ENCODE measurements around the gene CSTF2. TPM values are rescaled to one million over a fixed set of nuclear protein-coding genes. Genes with fewer than 3 reads are reported as not detected.

CSTF2 gene
- total and polyA plus RNA-seq, 7 donors, result 3.3 to 14.0 (median 4.9) TPM

DNA sequence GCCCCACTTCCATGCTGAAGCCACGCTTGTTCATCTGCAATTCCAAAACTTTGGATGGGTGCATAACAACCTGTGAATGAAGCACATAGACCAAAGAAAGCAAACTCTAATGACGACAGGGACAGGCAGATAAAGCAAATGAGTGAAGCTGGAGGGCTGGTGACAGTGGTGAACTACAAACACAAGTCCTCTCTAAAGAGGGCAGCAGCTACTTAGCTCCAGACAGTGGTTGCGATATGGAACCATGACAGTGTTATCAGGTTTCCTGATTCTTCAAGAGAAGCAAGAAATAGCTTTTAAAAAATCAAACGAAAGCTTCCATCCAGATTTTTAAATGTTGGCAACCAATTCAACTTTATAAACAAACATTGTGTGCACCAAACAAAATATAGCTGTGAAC lies 30.1 kb downstream of the CSTF2 start:
- no peak overlapping the region for H3K4me3 ChIP-seq
- WGBS, 3 donors, result 59 to 66% (median 62%) methylated on average over 4 of the region's 4 CpGs
- intact Hi-C loops (cut with DNase I), result no loop called here

GRCh38 chrX:100852810-100853209 lies 32.6 kb downstream of the CSTF2 start:
- H3K4me1 ChIP-seq, result no peaks in the 10 kb centered on the region

More for the DNA sequence above, 30.1 kb downstream of the CSTF2 start:
- Histone ChIP-seq H3K4me1 (no peaks in the 10 kb centered on the region), H3K27me3 (ENCODE audit: insufficient read depth in 3 of 3, low read length in 2 of 3) (peaks cover 0 to 7% (median 0%) of the 10 kb centered on the region in 3 donors), H3K9me3 (no peaks in the 10 kb centered on the region), H3K27ac (no peak overlapping the region), H3K36me3 (ENCODE audit: insufficient read depth in 1 of 2, low read depth in 1 of 2) (no peaks in the 10 kb centered on the region)
- TF ChIP-seq CTCF (IDR thresholded peaks at IDR 0.05), result no peak
- DNase-seq (no peak), ATAC-seq (no peak)

DNA sequence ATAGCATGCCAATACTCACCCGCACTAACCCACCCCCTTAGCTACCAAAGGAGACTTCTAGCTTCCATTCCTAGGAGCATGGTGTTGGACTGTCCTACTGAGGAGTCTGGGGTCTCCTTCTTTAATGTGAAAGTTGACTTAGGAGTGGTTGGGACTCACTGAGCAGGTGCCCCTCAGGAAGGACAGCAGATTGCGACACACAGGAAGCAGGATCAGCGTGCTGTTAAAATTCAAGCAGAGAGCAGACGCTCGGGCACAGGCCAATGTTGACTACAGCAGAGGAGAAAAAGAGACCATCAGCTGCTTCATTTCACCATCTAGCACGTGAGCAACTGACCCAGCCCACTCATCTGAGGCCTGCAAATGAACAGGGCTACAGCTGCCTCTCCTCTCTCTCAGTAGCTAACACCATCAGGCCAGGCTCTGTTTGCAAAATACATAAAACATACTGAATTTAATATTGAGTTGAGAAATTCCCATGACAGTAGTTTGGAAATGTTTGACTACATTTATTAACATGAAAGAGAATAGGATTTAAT lies 43.2 kb downstream of the CSTF2 start:
- intact Hi-C loops (cut with DNase I), result no loop called here
- DNase-seq (no peak), ATAC-seq (no peak)
- no peak overlapping the region for H3K4me3 ChIP-seq
- H3K4me1 ChIP-seq, result no peaks in the 10 kb centered on the region
- peaks cover 0 to 15% (median 0%) of the 10 kb centered on the region in 3 donors for H3K27me3 ChIP-seq (ENCODE audit: insufficient read depth in 3 of 3, low read length in 2 of 3)
- H3K9me3 ChIP-seq, result no peaks in the 10 kb centered on the region
- TF ChIP-seq CTCF (IDR thresholded peaks at IDR 0.05), result no peak
- no peaks in the 10 kb centered on the region for H3K36me3 ChIP-seq (ENCODE audit: insufficient read depth in 1 of 2, low read depth in 1 of 2)
- 54 to 62% (median 54%) methylated on average over 6 of the region's 6 CpGs for WGBS, 3 donors
- no peak overlapping the region for H3K27ac ChIP-seq

More at GRCh38 chrX:100852810-100853209, 32.6 kb downstream of the CSTF2 start:
- ATAC-seq (no peak), DNase-seq (no peak)
- H3K27ac ChIP-seq, result no peak overlapping the region
- H3K4me3 ChIP-seq, result no peak overlapping the region
- no peaks in the 10 kb centered on the region for H3K27me3 ChIP-seq (ENCODE audit: insufficient read depth in 3 of 3, low read length in 2 of 3)
- WGBS, 3 donors, result 36 to 75% (median 46%) methylated on average over 2 of the region's 2 CpGs
- intact Hi-C loops (cut with DNase I), result no loop called here
- no peak for TF ChIP-seq CTCF (IDR thresholded peaks at IDR 0.05)
- H3K36me3 ChIP-seq (ENCODE audit: insufficient read depth in 1 of 2, low read depth in 1 of 2), result no peaks in the 10 kb centered on the region
- no peaks in the 10 kb centered on the region for H3K9me3 ChIP-seq

DNA sequence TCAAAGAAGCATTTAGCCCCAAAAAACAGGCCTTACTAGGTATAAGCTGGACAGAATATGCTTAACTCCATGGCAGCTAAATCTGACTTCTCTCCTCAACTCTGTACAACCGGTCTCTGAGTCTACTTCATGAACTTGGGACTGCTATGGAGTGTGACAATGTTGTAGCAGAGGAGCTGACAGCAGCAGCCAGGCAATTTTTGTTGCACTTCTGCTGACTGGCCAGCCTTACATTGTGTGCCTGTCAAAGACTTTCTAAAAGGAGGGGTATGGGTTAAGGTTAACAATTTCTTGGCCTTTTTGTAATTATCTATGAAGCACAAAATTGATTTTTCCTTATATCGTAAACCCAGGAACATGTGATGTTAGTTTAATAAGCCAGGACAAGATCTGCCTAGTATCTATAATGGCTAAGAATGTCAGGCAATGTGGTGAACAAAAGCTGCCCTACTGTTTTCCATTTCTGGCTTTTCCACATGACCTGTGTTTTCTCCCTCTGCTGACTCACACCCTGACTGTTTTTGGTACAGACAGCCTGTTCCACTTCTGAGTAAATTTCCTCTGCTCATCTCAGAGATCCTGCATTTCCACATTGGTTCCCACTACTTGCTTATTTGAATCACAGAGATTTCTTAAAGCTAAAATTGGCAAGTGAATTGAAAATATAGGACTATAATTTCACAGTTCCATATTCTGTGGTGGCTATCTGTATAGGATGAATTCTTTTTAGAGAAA lies 44.6 kb downstream of the CSTF2 start:
- intact Hi-C loops (cut with DNase I), result no loop called here
- Histone ChIP-seq H3K27me3 (ENCODE audit: insufficient read depth in 3 of 3, low read length in 2 of 3) (peaks cover 0 to 15% (median 0%) of the 10 kb centered on the region in 3 donors), H3K4me3 (no peak overlapping the region), H3K9me3 (no peaks in the 10 kb centered on the region), H3K36me3 (ENCODE audit: insufficient read depth in 1 of 2, low read depth in 1 of 2) (no peaks in the 10 kb centered on the region), H3K4me1 (no peaks in the 10 kb centered on the region), H3K27ac (no peak overlapping the region)
- ATAC-seq (no peak), DNase-seq (no peak)
- no peak for TF ChIP-seq CTCF (IDR thresholded peaks at IDR 0.05)
- 48 to 73% (median 49%) methylated on average over 2 of the region's 2 CpGs for WGBS, 3 donors
